RWPE2 (cell line): ENCODE results near the gene COL6A1.

Source experiments
- ATAC-seq: fragments of 200-7000 bp; cut with Tn5 transposase; 3 replicates; pipeline ENCODE4 v1.9.1; 2021; ENCODE audit warnings: low read depth
- DNase-seq: peaks from one replicate; pipeline ENCODE4 v3.0.0-alpha.2; 2020; ENCODE audit warnings: low spot score
- H3K27ac ChIP-seq: fragments of 450-650 bp; 2 replicates; pipeline ENCODE4 v1.5.1; 2017; ENCODE audit warnings: mild to moderate bottlenecking; ENCODE audit not compliant: poor library complexity, severe bottlenecking
- H3K27me3 ChIP-seq: fragments of 250-450 bp; sonication (Bioruptor Pico); 2 replicates; pipeline ENCODE4 v1.5.1; 2021; ENCODE audit warnings: mild to moderate bottlenecking, moderate library complexity; ENCODE audit not compliant: insufficient read depth, poor library complexity, severe bottlenecking
- H3K36me3 ChIP-seq: fragments of 250-450 bp; sonication (Bioruptor Pico); 2 replicates; pipeline ENCODE4 v1.5.1; 2020; ENCODE audit warnings: low read depth, mild to moderate bottlenecking, moderate library complexity
- H3K4me1 ChIP-seq: fragments of 250-450 bp; sonication (Bioruptor Pico); 2 replicates; pipeline ENCODE4 v1.5.1; 2021; ENCODE audit warnings: mild to moderate bottlenecking, moderate library complexity; ENCODE audit not compliant: insufficient read depth, poor library complexity, severe bottlenecking
- H3K4me3 ChIP-seq: fragments of 250-450 bp; sonication (Bioruptor Pico); 2 replicates; pipeline ENCODE4 v1.5.1; 2021; ENCODE audit warnings: mild to moderate bottlenecking, moderate library complexity; ENCODE audit not compliant: severe bottlenecking
- H3K9me3 ChIP-seq: fragments of 250-450 bp; sonication (Bioruptor Pico); 2 replicates; pipeline ENCODE4 v1.5.1; 2021; ENCODE audit warnings: mild to moderate bottlenecking, moderate library complexity; ENCODE audit not compliant: severe bottlenecking
- CTCF ChIP-seq: fragments of 450-650 bp; IDR thresholded peaks from one replicate; pipeline ENCODE4 v1.5.1; 2017; ENCODE audit warnings: mild to moderate bottlenecking, moderate library complexity; ENCODE audit not compliant: poor library complexity, severe bottlenecking

Gene COL6A1

GRCh38 chr21:46033410-46034400, 52.1 kb downstream of the COL6A1 start:
- Histone ChIP-seq H3K9me3 (no peaks in the 10 kb centered on the region), H3K27me3 (no peaks in the 10 kb centered on the region), H3K4me3 (no peak overlapping the region), H3K27ac (no peak overlapping the region), H3K36me3 (no peaks in the 10 kb centered on the region), H3K4me1 (no peaks in the 10 kb centered on the region)
- DNase-seq, result no peak
- TF ChIP-seq CTCF, result no peak
- ATAC-seq, result no peak

GRCh38 chr21:46035809-46036695, 54.5 kb downstream of the COL6A1 start:
- ATAC-seq, result no peak
- Histone ChIP-seq H3K4me3 (no peak overlapping the region), H3K27ac (no peak overlapping the region), H3K36me3 (no peaks in the 10 kb centered on the region), H3K27me3 (no peaks in the 10 kb centered on the region), H3K9me3 (no peaks in the 10 kb centered on the region), H3K4me1 (no peaks in the 10 kb centered on the region)
- no peak for DNase-seq
- TF ChIP-seq CTCF, result no peak

GRCh38 chr21:46036696-46037330, 55.2 kb downstream of the COL6A1 start:
- TF ChIP-seq CTCF, result no peak
- Histone ChIP-seq H3K4me3 (no peak overlapping the region), H3K36me3 (no peaks in the 10 kb centered on the region), H3K4me1 (no peaks in the 10 kb centered on the region), H3K27me3 (no peaks in the 10 kb centered on the region), H3K9me3 (no peaks in the 10 kb centered on the region), H3K27ac (no peak overlapping the region)
- DNase-seq (no peak), ATAC-seq (no peak)

GRCh38 chr21:46037331-46038325, 56.1 kb downstream of the COL6A1 start:
- no peak overlapping the region for H3K4me3 ChIP-seq
- no peak for TF ChIP-seq CTCF
- ATAC-seq (no peak), DNase-seq (no peak)
- H3K27ac ChIP-seq, result no peak overlapping the region
- H3K36me3 ChIP-seq, result no peaks in the 10 kb centered on the region
- H3K27me3 ChIP-seq, result no peaks in the 10 kb centered on the region
- no peaks in the 10 kb centered on the region for H3K9me3 ChIP-seq
- no peaks in the 10 kb centered on the region for H3K4me1 ChIP-seq
